Measurements from ENCODE around the gene TMC3. TPM values are rescaled to one million over a fixed set of nuclear protein-coding genes. Genes with fewer than 3 reads are reported as not detected.
"Not testable (repeated sequence)": the region's sequence is repeated elsewhere in the genome, so short reads cannot be mapped to it uniquely, and the experiment has no call there.

Gene TMC3
- polyA plus RNA-seq (ENCODE audit: insufficient read length) = 0.08 TPM

- no peak for DNase-seq
Observed at GRCh38 chr15:81373775-81374395, at the start of gene TMC3. TSS of gene TMC3 (minus strand) at chr15:81374213. CDS start at chr15:81374077, 136 bp downstream.

GRCh38 chr15:81421461-81421860, 47.4 kb upstream of the TMC3 start:
- no peak for DNase-seq

- peak; percentile 32 for DNase-seq
Observed at GRCh38 chr15:81419332-81419943, 45.4 kb upstream of the TMC3 start.

- no peak for DNase-seq
Observed at GRCh38 chr15:81418891-81419290, 44.9 kb upstream of the TMC3 start.

DNA sequence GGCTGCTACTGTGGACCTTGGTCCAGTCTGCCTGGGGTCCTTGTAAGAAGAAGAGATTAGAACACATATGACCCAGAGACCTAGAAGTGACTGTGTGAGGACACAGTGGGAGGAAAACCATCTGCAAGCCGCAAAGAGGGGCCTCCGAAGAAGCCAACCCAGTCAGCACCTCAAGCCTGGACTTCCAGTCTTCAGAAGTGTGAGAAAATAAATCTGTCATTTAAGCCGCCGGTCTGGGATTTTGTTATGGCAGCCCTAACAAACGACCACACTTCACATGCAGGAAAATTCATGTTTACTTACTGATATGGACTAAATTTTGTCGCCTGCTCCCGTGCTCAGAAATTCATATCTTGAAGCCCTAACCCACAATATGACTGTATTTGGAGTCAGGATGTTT, 44.4 kb upstream of the TMC3 start:
- DNase-seq = no peak

- not testable (repeated sequence) for DNase-seq
Observed at GRCh38 chr15:81414274-81414968, 40.4 kb upstream of the TMC3 start.

GRCh38 chr15:81413851-81414250, 39.8 kb upstream of the TMC3 start:
- no peak for DNase-seq

DNA sequence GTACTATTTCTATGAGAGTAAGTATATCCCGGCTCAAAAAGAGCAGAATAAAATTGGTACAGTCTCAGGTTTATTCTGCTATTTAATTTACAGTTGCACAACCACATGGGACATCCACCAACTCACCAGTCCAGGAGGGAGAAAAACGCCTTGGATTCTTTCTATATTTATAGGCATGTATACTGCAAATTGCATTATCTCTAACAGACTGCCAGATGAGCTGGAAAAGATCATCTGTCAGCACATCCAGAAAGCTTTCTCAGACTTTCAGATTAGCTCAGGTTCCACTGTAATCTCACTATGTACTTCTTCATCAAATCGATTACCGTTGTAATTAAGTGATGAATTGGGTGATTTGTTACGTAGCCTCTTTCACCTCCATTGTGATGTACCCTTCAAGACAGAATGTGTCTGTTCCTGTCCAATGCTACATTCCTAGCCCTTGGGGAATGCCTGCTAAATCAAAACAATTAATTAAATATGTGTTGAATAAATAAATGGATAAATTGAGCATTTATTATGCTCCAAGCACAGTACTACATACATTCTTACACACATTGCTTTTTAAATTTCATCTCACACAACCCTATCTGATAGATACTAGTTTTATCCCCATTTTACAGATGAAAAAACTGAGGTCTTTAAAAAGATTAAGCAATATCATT, 38.1 kb upstream of the TMC3 start:
- no peak for DNase-seq

- DNase-seq = no peak
Observed at GRCh38 chr15:81411051-81411450, 37.0 kb upstream of the TMC3 start.

- DNase-seq = peak; percentile 72
Observed at GRCh38 chr15:81410318-81410753, 36.3 kb upstream of the TMC3 start.

- no peak for DNase-seq
Observed at GRCh38 chr15:81407718-81408117, 33.7 kb upstream of the TMC3 start.

GRCh38 chr15:81407176-81407575, 33.2 kb upstream of the TMC3 start:
- DNase-seq = no peak

DNA sequence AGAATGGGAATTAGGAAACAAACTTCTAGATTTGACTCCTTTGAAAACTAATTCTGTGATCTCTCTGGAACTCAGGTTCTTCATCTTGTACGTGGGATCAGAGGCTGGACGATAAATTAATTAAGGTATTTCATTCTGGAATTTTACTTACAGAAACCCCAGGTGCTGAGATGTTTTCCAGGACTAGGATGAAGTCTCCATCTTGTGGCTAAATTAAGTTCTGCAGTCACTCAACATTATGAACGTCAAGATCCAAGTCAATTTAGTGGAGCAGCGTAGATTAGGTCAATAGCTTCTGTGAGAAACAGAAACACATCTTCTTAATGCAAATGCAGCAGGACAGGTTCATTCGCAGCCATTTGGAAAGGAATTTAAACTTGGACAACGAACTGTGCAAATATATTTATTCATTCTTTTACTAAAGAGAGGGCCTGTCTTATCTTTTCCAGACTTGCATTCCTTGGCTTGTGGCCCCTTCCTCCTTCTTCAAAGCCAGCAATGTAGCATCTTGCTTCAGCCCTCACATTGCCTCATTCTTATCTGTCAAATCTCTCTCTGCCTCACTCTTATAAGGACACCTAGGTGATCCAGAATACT, 26.7 kb upstream of the TMC3 start:
- peak; percentile 35 for DNase-seq

DNA sequence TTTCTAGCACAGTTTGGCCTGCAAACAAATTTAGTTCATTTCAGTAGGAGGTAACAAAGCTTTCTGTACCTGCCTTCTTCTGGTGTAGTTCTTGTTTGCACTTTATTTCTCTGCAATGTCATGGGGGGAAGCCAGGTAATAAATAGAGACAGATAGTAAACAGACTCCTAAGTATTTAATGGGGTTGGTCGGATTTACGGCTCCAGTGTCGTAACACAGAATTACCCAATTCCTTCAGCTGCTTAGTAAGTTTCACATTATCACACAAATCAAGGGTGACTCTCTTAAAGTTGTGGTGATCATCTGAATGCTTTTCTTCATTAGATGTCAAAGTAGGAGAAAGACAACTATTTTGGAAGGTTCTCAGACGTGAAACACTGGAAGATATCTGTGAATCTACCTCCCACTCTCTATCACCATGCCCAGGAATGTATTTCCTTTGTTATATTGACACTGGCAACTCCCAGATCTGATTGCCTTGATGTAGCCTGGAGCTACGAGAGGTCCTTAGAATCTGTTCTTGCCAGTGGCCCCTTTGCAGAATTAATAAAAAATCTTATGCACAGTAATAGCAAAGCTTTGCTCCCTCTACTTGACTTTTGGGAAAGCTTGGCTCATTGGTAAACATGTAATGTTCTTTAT, 25.0 kb upstream of the TMC3 start:
- no peak for DNase-seq

DNA sequence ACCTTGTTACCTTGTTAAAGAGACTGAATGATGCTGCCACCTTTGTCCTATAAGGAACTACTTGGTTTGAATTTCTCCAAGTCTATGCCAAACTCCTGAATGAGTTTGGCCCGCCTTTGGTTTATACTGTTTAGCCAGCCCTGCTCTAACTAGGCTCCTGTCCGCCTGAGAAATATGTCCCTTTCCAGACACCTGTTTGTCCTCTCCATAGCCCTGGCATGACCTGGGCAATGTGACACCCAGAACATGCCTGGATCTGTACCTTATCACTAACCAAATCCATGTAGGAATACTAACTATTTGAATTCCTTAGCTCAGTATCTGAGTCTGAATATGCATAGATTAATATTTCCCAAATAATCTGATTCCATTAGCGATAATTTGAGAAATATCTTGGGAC, 24.4 kb upstream of the TMC3 start:
- no peak for DNase-seq

GRCh38 chr15:81394603-81395002, 20.6 kb upstream of the TMC3 start:
- no peak for DNase-seq

GRCh38 chr15:81391657-81392056, 17.6 kb upstream of the TMC3 start:
- no peak for DNase-seq

- no peak for DNase-seq
Observed at GRCh38 chr15:81388436-81388770, 14.4 kb upstream of the TMC3 start.

DNA sequence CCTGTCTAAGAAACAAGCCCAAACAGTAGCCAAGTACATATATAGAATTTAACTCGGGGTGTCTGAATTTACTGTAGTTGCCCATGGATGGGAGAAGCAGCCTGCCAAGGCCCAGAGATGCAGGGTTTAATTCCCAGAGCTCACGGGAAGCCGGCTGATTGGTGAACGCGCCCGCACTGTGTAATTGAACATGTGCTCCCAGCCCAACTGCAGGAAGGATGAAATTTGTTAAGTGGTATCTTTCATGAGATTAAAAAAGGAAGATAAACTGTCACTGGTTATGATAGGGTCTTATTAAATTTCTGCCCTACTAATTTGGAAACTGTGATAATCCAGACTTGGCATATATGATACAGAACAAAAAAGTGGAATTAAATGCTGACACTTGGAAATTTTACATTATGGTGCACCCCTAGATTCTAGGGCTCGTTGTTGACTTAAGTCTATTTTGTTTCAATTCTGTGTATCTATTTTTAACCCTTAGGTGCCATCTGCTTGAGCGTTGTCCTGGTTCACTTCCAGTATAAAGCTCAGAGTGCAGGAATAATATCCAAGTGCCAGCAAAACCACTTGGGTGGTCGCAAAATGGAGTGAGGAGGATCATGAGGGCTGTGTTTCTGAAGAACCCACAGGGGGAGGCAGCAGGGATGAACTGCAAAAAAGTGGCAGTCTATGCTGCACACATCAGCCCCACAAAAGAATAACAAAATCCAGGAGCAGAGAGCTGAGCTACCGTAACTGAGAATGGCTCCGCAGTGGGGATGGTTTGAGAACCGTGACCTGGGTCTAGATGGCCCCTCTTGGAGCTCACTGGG, 13.8 kb upstream of the TMC3 start:
- DNase-seq = no peak

GRCh38 chr15:81386947-81387346, 12.9 kb upstream of the TMC3 start:
- no peak for DNase-seq

DNA sequence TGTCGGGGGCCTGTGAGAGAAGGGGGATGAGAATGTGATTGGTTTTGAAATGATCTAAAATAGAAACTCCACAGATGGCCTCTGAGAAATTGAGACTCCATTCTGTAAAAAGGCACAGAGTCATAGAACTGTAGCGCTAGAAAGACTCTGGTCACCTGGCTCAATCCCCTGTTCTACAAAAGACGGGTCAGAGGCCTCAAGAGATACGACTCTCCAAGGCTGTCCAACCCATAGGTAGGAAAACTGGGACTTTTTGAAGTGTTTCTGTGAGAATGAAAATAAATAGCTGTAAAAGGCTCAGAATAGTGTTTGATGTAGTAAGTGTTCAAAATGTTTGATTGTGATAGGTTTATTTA, 11.7 kb upstream of the TMC3 start:
- no peak for DNase-seq
